Spleen (tissue), 7 donors: ENCODE measurements around the gene GPR152.

Source experiments
- CTCF ChIP-seq, 11 experiments: fragments of 200-600 bp in 7 of 11; fragments of 450-650 bp in 4 of 11; sonication (generic) in 4 of 11; IDR thresholded peaks in 8 of 11; conservative IDR thresholded peaks in 3 of 11; 1 replicate in 7 of 11; 2 replicates in 4 of 11; pipeline versions ENCODE4 v1.4.0 to v1.8.0; 2016 to 2021; ENCODE audit warnings: antibody characterized with exemption in 11 of 11, inconsistent platforms in 4 of 11, mild to moderate bottlenecking in 1 of 11
- POLR2A ChIP-seq, 3 donors: fragments of 450-650 bp; IDR thresholded peaks; one replicate each; pipeline ENCODE4 v1.5.1; 2017; ENCODE audit warnings: antibody characterized with exemption in 3 of 3, mild to moderate bottlenecking in 1 of 3
- POLR2AphosphoS5 ChIP-seq, 3 donors: sonication (generic); formaldehyde crosslinking; IDR thresholded peaks; one replicate each; pipeline ENCODE4 v1.5.1; 2017; ENCODE audit warnings: antibody characterized with exemption in 3 of 3
- donor health status: DM: no; HTN: no; CAD: no; lungs with moderate emphysema.
- donor health status: DM: no; HTN: no; CAD: no.
- donor health status: DM: no; HTN: no; CAD: no.

DNA sequence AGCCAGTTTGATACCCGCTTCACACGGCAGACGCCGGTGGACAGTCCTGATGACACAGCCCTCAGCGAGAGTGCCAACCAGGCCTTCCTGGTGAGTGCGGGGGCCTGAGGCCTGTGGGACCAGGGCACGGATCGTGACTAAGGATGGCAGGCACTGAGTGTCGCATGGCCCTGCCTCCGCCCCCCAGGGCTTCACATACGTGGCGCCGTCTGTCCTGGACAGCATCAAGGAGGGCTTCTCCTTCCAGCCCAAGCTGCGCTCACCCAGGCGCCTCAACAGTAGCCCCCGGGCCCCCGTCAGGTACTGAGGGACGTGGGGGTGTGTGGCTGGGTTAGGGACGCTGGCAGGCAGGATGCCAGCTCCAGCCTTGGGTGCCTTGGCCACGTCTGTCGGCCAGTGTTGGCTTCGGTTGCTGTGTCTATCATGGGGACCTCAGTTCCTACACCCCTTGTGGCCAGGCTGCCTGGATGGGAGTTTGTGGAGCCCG is 18.1 kb downstream of the GPR152 start:
- TF ChIP-seq CTCF (IDR thresholded peaks at IDR 0.05 in 8 of 11, conservative IDR thresholded peaks at IDR 0.05 in 3 of 11) (no peak), POLR2A (IDR thresholded peaks at IDR 0.05) (no peak), POLR2AphosphoS5 (IDR thresholded peaks at IDR 0.05) (peak; percentile 77 to 84 (median 79))
